Measurements from ENCODE around the gene KDM1A.

GRCh38 chr1:22975694-22976093, 43.6 kb upstream of the KDM1A start:
- TF ChIP-seq CTCF (IDR thresholded peaks at IDR 0.05) (no peak), POLR2A (IDR thresholded peaks at IDR 0.05) (no peak), EP300 (IDR thresholded peaks at IDR 0.05) (no peak)

Data from tibial nerve (tissue), 4 donors.